Measurements from ENCODE around the gene TBC1D17.

Gene TBC1D17

DNA sequence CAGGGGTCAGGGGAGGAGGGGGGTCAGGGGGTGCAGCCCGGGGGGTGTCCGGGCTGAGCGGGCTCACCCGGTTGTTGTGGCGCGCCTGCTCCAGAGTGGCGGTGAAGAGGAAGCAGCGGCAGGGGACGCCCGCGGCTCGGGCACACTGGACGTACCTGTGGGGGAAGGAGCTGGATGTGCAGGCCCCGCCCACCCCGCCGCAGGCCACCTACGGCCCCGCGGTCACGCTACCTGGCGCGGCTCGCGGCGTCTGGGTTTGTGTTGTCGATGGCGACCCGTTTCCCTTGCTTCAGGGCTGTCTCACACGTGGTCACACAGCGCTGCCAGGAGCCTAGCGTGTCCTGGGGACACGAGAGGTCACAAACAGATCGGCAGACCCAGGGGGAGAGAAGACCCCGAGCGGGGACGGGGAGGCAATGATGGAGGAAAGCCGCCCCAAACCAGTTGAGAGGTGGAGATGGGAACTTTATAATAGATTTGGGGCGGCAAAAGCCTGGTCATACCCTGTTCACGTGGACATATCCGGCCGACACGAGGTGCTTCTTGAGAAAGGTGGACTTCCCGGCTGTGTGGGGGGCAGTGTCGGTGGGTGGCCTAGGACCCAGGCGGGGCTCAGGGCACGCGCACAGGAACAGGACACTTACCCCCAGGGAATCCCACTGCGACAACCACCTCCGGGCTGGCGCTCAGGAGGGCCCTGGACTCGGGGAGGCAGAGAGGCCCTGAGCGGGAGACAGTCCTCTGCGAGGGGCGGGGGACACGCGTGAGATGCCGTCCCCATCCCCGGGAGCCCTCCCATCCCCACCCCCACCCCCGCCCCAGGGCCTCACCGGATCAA is 15.7 kb upstream of the TBC1D17 start:
- DNase-seq = no peak
- no peak for TF ChIP-seq POLR2A (IDR thresholded peaks at IDR 0.05; ENCODE audit: low read length)
- no peak for TF ChIP-seq GATA1 (IDR thresholded peaks at IDR 0.05; ENCODE audit: low read depth, low read length)

DNA sequence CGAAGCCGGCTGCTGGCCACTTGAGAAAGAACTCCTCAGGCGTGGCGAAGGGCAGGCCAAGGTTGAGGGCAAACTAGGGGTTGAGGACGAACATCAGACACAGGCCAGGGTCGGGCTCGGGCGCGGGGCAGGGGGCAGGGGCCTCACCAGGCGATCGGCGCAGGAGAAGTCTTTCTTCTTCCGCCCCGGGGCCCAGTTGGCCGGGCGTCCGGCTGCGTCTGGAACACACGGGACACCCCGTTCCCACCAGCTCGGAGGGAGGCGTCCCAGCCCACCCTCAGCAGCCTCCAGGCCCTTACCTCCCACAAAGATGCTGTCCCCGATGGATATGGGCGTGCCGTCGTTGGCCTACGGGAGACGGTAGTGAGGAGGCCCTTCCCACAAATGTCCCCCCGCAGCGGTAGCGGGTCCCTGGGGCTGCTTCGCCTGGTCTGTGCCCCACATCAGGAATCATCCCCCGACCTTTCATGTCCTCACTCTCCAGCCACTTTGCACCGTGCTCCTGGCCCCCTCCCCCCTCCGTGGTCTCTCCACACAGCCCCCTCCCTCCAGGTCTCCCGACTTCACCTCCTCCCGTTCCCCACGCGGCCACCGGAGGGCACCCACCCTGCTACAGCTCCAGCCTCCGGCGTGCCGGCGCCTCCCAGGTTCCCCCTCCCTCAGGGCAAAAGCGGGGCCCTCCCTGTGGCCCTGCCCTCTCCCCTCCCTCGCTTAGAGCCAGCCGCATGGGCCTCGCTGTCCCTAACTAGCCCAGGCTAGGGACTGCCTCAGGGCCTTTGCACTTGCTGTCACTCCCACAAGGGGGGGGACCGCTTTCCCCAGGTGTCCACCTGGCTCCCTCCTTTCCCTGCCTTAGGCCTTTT is 14.9 kb upstream of the TBC1D17 start:
- DNase-seq = peak in 1 of 2 experiments; percentile 53
- TF ChIP-seq POLR2A (IDR thresholded peaks at IDR 0.05; ENCODE audit: low read length) = no peak
- TF ChIP-seq GATA1 (IDR thresholded peaks at IDR 0.05; ENCODE audit: low read depth, low read length) = no peak

GRCh38 chr19:49863254-49863934 is 14.1 kb upstream of the TBC1D17 start:
- DNase-seq = no peak
- TF ChIP-seq GATA1 (IDR thresholded peaks at IDR 0.05; ENCODE audit: low read depth, low read length) = no peak
- TF ChIP-seq POLR2A (IDR thresholded peaks at IDR 0.05; ENCODE audit: low read length) = no peak

GRCh38 chr19:49863935-49864320 is 13.6 kb upstream of the TBC1D17 start:
- TF ChIP-seq GATA1 (IDR thresholded peaks at IDR 0.05; ENCODE audit: low read depth, low read length) (no peak), POLR2A (IDR thresholded peaks at IDR 0.05; ENCODE audit: low read length) (no peak)

DNA sequence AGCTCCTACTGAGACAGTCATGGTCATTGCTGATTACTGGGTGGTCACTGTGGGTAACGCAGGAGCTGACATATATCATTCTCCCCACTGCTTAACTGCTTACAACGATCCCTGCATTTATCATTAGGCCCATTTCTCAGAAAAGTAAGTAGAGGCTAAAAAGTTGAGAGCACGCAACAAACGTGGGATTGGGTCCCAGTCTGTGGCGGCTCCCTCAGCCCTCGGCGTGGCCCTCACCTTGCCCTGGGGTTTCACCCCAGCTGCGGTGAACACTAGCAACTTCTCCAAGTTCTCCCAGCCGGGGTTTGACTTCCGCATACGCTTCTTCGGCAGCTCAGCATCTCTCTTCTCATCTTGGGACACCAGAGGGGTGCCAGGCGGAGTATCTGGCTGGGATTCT is 12.6 kb upstream of the TBC1D17 start:
- no peak for TF ChIP-seq GATA1 (IDR thresholded peaks at IDR 0.05; ENCODE audit: low read depth, low read length)
- TF ChIP-seq POLR2A (IDR thresholded peaks at IDR 0.05; ENCODE audit: low read length) = no peak
- no peak for DNase-seq

More at GRCh38 chr19:49863935-49864320, 13.6 kb upstream of the TBC1D17 start:
- DNase-seq = no peak

DNA sequence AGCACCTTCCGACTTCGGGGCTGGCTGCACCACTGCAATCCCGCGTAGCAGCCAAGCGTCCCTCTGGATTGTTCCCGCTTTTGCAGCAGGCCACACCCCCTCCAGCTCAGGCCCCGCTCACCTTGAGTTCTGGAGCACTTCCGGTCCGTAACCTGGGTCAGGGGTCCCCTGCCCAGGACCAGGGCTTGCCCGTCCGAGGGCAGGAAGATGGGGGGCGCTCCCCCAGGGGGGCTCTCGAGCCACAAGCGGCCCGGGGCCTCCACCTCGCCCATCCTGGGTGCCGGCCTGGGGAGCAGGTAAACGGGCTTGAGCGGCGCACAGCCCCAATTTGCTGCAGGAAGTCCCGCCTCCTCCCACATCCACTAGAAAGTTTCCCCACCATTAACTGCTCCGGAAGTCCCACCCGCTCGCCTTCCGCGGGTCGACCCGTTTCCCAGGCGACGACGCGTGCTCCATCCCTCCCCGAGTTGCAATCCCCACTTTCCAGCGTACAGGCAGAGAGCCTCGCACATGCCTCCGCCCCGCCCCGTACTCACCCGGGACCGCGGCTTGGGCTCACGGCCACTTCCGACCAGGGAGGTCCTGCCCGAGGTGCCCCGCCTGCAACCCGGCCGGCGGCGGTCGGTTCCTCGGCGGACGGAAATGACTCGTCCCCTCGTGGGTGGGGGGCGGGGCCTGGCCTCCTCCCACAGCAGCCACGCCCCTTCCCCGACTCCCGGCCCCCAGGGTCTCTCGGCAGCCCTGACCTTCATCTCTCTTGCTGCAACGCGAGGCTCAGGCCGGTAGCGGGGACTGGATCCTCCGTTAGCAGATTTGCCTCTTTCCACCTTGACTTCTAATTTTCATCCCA is 10.3 kb upstream of the TBC1D17 start, which contains the start of gene PNKP:
PNKP (minus strand) TSS at position 644 of the 850 bp plus-strand sequence; CDS start at position 272, 372 bp downstream.
- TF ChIP-seq POLR2A (IDR thresholded peaks at IDR 0.05; ENCODE audit: low read length) = peak; percentile 81
- no peak for TF ChIP-seq GATA1 (IDR thresholded peaks at IDR 0.05; ENCODE audit: low read depth, low read length)
- DNase-seq = peak; percentile 92 to 95

DNA sequence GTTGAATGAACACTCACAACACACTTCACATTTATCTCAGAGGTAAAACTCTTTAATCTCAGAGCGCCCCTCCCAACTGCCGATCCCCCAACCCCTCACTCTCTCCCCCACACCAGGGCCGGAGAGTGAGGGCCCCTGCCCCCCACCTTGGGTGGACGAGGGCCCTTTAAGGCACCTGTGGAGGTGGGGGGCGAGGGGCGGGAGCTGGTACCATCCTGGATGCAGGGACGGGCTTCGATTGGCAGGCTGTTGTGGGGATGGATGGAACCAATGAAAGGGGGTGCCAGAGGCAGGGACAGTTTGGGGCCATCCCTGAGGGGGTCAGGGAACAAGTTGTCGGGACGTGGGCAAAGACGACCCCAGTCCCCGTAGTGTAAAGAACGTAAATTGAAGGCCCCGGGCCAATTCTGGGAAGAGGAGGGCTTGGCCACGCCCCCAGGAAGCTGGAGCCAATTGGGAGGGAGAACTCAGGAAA is 8.5 kb upstream of the TBC1D17 start:
- TF ChIP-seq GATA1 (IDR thresholded peaks at IDR 0.05; ENCODE audit: low read depth, low read length) = no peak
- no peak for TF ChIP-seq POLR2A (IDR thresholded peaks at IDR 0.05; ENCODE audit: low read length)
- no peak for DNase-seq

DNA sequence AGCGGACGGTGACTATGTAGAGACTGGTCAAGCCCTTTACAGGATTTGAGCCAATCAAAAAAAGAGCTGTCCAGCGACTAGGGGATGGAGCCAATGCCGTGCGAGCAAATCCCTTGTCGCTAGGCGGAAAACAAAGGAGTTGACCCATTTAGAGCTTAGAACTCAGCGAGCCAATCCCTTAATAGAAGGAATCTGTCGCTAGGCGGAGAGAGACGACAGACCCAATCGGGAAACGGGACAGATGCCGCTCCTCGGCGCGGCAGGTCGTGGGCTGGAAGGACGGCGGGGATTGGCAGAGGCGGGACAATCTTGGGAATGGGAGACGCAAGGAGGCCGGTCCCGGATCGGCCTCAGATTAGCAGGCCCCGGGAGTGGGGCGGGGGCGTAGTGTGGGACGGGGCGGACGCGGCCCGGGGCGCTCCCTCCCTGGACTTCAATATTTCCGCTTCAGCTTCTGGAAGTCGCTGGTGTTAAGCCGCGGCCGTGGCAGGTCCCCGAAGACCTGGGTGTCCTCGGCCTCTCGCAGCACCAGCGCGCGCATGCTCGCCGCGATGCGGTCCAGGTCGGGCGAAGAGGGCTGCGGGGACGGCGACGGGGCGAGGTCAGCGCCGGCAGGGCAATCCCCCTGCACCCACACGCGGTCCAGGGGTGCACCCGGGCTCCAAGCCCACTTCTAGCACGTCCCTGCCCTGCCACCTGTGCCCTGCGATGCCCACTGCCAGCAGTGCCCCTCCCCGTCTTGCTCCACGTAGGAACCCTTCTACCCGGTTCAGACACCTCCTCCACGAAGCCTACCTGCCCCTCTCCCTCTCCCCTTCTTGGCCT is 7.8 kb upstream of the TBC1D17 start:
- peak; percentile 84 for TF ChIP-seq POLR2A (IDR thresholded peaks at IDR 0.05; ENCODE audit: low read length)
- no peak for TF ChIP-seq GATA1 (IDR thresholded peaks at IDR 0.05; ENCODE audit: low read depth, low read length)

DNA sequence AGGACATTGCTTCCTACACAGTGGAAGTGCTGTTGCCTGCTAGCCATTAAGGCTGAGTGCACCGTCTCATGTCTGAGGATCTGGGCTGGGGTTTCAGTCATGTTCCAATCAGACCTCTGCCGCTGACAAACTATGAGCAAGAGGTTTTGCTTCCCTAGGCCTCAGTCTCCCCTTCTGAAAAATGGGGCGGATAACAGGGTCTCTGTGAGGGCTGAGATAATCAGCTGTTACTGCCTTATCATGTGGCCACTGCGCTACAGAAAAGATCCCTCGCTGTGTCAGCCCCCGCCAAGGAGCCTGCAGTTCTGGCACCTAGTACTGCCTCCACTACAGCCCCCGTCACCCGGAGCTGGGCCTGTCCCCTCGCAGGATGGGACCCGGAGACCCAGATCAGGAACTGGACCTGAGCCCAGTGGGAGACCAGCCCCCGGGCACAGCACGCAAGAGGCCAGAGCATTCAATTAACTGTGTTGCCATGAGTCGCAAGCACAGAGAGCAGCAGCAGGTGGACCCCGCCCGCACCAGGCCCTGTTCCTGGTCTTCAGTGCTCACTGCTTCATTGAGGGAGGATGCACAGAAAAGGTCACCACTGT is 7.1 kb upstream of the TBC1D17 start:
- TF ChIP-seq POLR2A (IDR thresholded peaks at IDR 0.05; ENCODE audit: low read length) = no peak
- TF ChIP-seq GATA1 (IDR thresholded peaks at IDR 0.05; ENCODE audit: low read depth, low read length) = no peak
- DNase-seq = peak; percentile 72 to 80

More for the DNA sequence above, 7.8 kb upstream of the TBC1D17 start:
- DNase-seq = peak; percentile 99

GRCh38 chr19:49871349-49871985 is 6.0 kb upstream of the TBC1D17 start:
- TF ChIP-seq GATA1 (IDR thresholded peaks at IDR 0.05; ENCODE audit: low read depth, low read length) (no peak), POLR2A (IDR thresholded peaks at IDR 0.05; ENCODE audit: low read length) (no peak)
- no peak for DNase-seq

All from erythroblast (primary cell).